ENCODE results near the gene SNX24. TPM values are rescaled to one million over a fixed set of nuclear protein-coding genes. Genes with fewer than 3 reads are reported as not detected.

The SNX24 gene
- total RNA-seq, 1 experiment from 2014 or later = 10.3 TPM

GRCh38 chr5:122882831-122883230, 37.4 kb downstream of the SNX24 start:
- TF ChIP-seq EZH2phosphoT487 (IDR thresholded peaks at IDR 0.05; ENCODE audit: borderline replicate concordance, low read length) = no peak
- no peak for TF ChIP-seq EZH2 (IDR thresholded peaks at IDR 0.05; ENCODE audit: low read length, unreplicated experiment)
- no peaks in the 10 kb centered on the region for H3F3A ChIP-seq (ENCODE audit: low read length, unreplicated experiment)
- H3K4me1 ChIP-seq (ENCODE audit: insufficient read depth, low read length) = no peaks in the 10 kb centered on the region
- no peaks in the 10 kb centered on the region for H3K36me3 ChIP-seq (ENCODE audit: low read depth, low read length)
- ChIA-PET POLR2A (ENCODE audit: unreplicated experiment) (no interaction called here), CTCF (no interaction called here)
- no peaks in the 10 kb centered on the region for H3K9me3 ChIP-seq (ENCODE audit: low read length)
- no peaks in the 10 kb centered on the region for H4K20me1 ChIP-seq (ENCODE audit: low read length)
- intact Hi-C loops (cut with micrococcal nuclease) = no loop called here
- no peaks in the 10 kb centered on the region for H3K79me2 ChIP-seq (ENCODE audit: low read length)
- H3K9me2 ChIP-seq (replicated peaks; ENCODE audit: low read length) = no peaks in the 10 kb centered on the region
- no peak overlapping the region for H3K27ac ChIP-seq (ENCODE audit: low read length)
- no peaks in the 10 kb centered on the region for H3K27me3 ChIP-seq (ENCODE audit: low read length)
- ATAC-seq (peak; percentile 85), DNase-seq (peak; percentile 32)
- H3K9ac ChIP-seq (ENCODE audit: low read length) = no peak overlapping the region
- BruUV-seq (replicated peaks) = no TSS peak
- no peak overlapping the region for H3K4me3 ChIP-seq (ENCODE audit: low read length)
- H3K4me2 ChIP-seq (ENCODE audit: low read length) = no peak overlapping the region
- H2AFZ ChIP-seq (ENCODE audit: low read length) = no peak overlapping the region

- H4K20me1 ChIP-seq (ENCODE audit: low read length) = no peaks in the 10 kb centered on the region
- ChIA-PET CTCF (no interaction called here), POLR2A (ENCODE audit: unreplicated experiment) (no interaction called here)
- no peak for ATAC-seq
- H3K36me3 ChIP-seq (ENCODE audit: low read depth, low read length) = no peaks in the 10 kb centered on the region
- intact Hi-C loops (cut with micrococcal nuclease) = no loop called here
- BruUV-seq (replicated peaks) = no TSS peak
- H3K79me2 ChIP-seq (ENCODE audit: low read length) = no peaks in the 10 kb centered on the region
- no peak overlapping the region for H3K4me3 ChIP-seq (ENCODE audit: low read length)
- no peak overlapping the region for H3K4me2 ChIP-seq (ENCODE audit: low read length)
- H3F3A ChIP-seq (ENCODE audit: low read length, unreplicated experiment) = no peaks in the 10 kb centered on the region
- H2AFZ ChIP-seq (ENCODE audit: low read length) = no peak overlapping the region
- no peak for TF ChIP-seq EZH2 (IDR thresholded peaks at IDR 0.05; ENCODE audit: low read length, unreplicated experiment)
- no peak overlapping the region for H3K9ac ChIP-seq (ENCODE audit: low read length)
- H3K27me3 ChIP-seq (ENCODE audit: low read length) = no peaks in the 10 kb centered on the region
- no peaks in the 10 kb centered on the region for H3K9me2 ChIP-seq (replicated peaks; ENCODE audit: low read length)
- no peak overlapping the region for H3K27ac ChIP-seq (ENCODE audit: low read length)
- no peaks in the 10 kb centered on the region for H3K9me3 ChIP-seq (ENCODE audit: low read length)
- DNase-seq = no peak
- H3K4me1 ChIP-seq (ENCODE audit: insufficient read depth, low read length) = no peaks in the 10 kb centered on the region
Observed at GRCh38 chr5:122885045-122885517, 39.7 kb downstream of the SNX24 start.

GRCh38 chr5:122885891-122886290, 40.5 kb downstream of the SNX24 start:
- H3K9me3 ChIP-seq (ENCODE audit: low read length) = no peaks in the 10 kb centered on the region
- no peak overlapping the region for H3K27ac ChIP-seq (ENCODE audit: low read length)
- TF ChIP-seq EZH2 (IDR thresholded peaks at IDR 0.05; ENCODE audit: low read length, unreplicated experiment) (no peak), CTCF (conservative IDR thresholded peaks at IDR 0.05; ENCODE audit: low read depth, low read length) (no peak)
- intact Hi-C loops (cut with micrococcal nuclease) = no loop called here
- H3K27me3 ChIP-seq (ENCODE audit: low read length) = no peaks in the 10 kb centered on the region
- H3K36me3 ChIP-seq (ENCODE audit: low read depth, low read length) = no peaks in the 10 kb centered on the region
- DNase-seq (no peak), ATAC-seq (no peak)
- ChIA-PET POLR2A (ENCODE audit: unreplicated experiment) (no interaction called here), CTCF (no interaction called here)
- no peaks in the 10 kb centered on the region for H4K20me1 ChIP-seq (ENCODE audit: low read length)
- no peak overlapping the region for H3K9ac ChIP-seq (ENCODE audit: low read length)
- no peaks in the 10 kb centered on the region for H3K4me1 ChIP-seq (ENCODE audit: insufficient read depth, low read length)
- no peaks in the 10 kb centered on the region for H3K79me2 ChIP-seq (ENCODE audit: low read length)
- H3K4me2 ChIP-seq (ENCODE audit: low read length) = no peak overlapping the region
- H3K4me3 ChIP-seq (ENCODE audit: low read length) = no peak overlapping the region
- no peaks in the 10 kb centered on the region for H3F3A ChIP-seq (ENCODE audit: low read length, unreplicated experiment)
- BruUV-seq (replicated peaks) = no TSS peak
- H3K9me2 ChIP-seq (replicated peaks; ENCODE audit: low read length) = no peaks in the 10 kb centered on the region
- H2AFZ ChIP-seq (ENCODE audit: low read length) = no peak overlapping the region

- no TSS peak for BruUV-seq (replicated peaks)
- Histone ChIP-seq H3K27me3 (ENCODE audit: low read length) (no peaks in the 10 kb centered on the region), H3K4me2 (ENCODE audit: low read length) (no peak overlapping the region), H3K27ac (ENCODE audit: low read length) (no peak overlapping the region), H3K79me2 (ENCODE audit: low read length) (no peaks in the 10 kb centered on the region), H2AFZ (ENCODE audit: low read length) (no peak overlapping the region), H3K36me3 (ENCODE audit: low read depth, low read length) (no peaks in the 10 kb centered on the region), H3K9me2 (replicated peaks; ENCODE audit: low read length) (no peaks in the 10 kb centered on the region), H3F3A (ENCODE audit: low read length, unreplicated experiment) (no peaks in the 10 kb centered on the region), H3K9me3 (ENCODE audit: low read length) (no peaks in the 10 kb centered on the region), H3K4me3 (ENCODE audit: low read length) (no peak overlapping the region), H3K9ac (ENCODE audit: low read length) (no peak overlapping the region), H3K4me1 (ENCODE audit: insufficient read depth, low read length) (no peaks in the 10 kb centered on the region), H4K20me1 (ENCODE audit: low read length) (no peaks in the 10 kb centered on the region)
- ATAC-seq = no peak
- intact Hi-C loops (cut with micrococcal nuclease) = loop anchor here (10.0 kb wide), 1 partner anchor 720 kb away; no protein-coding TSS in a partner anchor
- DNase-seq = no peak
- TF ChIP-seq EZH2phosphoT487 (IDR thresholded peaks at IDR 0.05; ENCODE audit: borderline replicate concordance, low read length) = no peak
- no peak for TF ChIP-seq EZH2 (IDR thresholded peaks at IDR 0.05; ENCODE audit: low read length, unreplicated experiment)
- no peak for TF ChIP-seq CTCF (conservative IDR thresholded peaks at IDR 0.05; ENCODE audit: low read depth, low read length)
- CTCF ChIA-PET = interaction anchor here (0.7 kb wide), 1 partner anchor 379 kb away, joined by 6 read pairs; no protein-coding TSS in a partner anchor
- POLR2A ChIA-PET (ENCODE audit: unreplicated experiment) = no interaction called here
Observed at GRCh38 chr5:122895141-122895540, 49.7 kb downstream of the SNX24 start.

All from PC-3 (cell line).